Heart left ventricle (tissue), 13 donors: ENCODE measurements around the gene PRDM16.

ENCODE experiments used
- CTCF ChIP-seq, 12 donors: fragments of 200-600 bp; sonication (generic) in 4 of 12; IDR thresholded peaks; one replicate each; pipeline versions ENCODE4 v1.5.0 to v1.8.0; 2018 to 2022; ENCODE audit warnings: antibody characterized with exemption in 12 of 12, mild to moderate bottlenecking in 5 of 12
- POLR2A ChIP-seq, 2 donors: fragments of 450-650 bp; IDR thresholded peaks; one replicate each; pipeline ENCODE4 v1.6.1; 2017; ENCODE audit warnings: antibody characterized with exemption in 2 of 2, mild to moderate bottlenecking in 2 of 2, moderate library complexity in 2 of 2
- donor health status: ischemic (EF 13 %, LVEDD 7.1; RV severe dilation, severe dysfunction).
- donor health status: DM: no; HTN: yes; CAD: no.
- donor health status: DM: no; HTN: no; CAD: no.
- donor health status: ischemic (EF 25% LVEDD 6.9; RV normal size, moderate dysfunction).
- donor health status: ischemic (EF 25% LVEDD 5.7; RV mildly dilated, moderate dysfunction).
- donor health status: ischemic (EF 35%, LVEDD 5.7; RV mildly dilated, moderate dysfunction).
- donor health status: nonischemic (EF 11% LVEDD 7.7; RV severe dilation, severe dysfunction).
- donor health status: DM: yes; HTN: yes; CAD: no.
- donor health status: PGD.
- donor health status: ischemic (EF 29% LVEDD 5.4; RV normal size, mild dysfunction).
- donor health status: nonischemic (EF 23%, LVEDD 6.1; RV moderate dilation, normal function).

DNA sequence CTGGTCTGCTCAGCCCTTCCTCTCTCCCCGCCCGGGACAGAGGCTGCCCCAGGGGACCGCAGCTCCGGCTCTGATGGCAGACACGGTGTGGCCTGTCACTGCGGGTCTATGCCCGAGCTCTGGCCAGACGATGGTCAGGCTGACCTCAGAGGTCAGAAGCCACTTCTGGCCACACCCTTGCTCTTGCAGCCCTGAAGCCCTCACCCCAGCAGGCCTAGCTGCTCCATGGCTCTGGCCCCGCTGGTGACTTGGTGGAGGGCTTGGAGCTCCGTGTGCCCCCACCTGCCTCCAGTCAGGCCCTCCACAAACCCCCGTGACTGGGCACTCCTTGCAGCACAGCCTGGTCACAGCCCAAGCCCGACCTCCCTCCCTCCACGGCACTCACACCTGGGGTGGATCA is 47.6 kb downstream of the PRDM16 start:
- no peak for TF ChIP-seq CTCF (IDR thresholded peaks at IDR 0.05)
- no peak for TF ChIP-seq POLR2A (IDR thresholded peaks at IDR 0.05)
